Retinal pigment epithelial cell (primary cell): ENCODE results near the gene NIT1.

Experiments
- DNase-seq: peaks from one replicate; pipeline ENCODE4 v3.0.0-alpha.2; 2010; ENCODE audit warnings: low read depth
- H3K4me3 ChIP-seq: 2 replicates; pipeline ENCODE4 v1.5.1; 2011; ENCODE audit warnings: mild to moderate bottlenecking, low read length, control low read depth, moderate library complexity
- TF ChIP-seq, protein P1 (sequence below): conservative IDR thresholded peaks from 2 replicates; pipeline ENCODE4 v1.5.1; 2011; ENCODE audit warnings: low read depth, low read length, control low read depth, inconsistent platforms

NIT1 gene

GRCh38 chr1:161165742-161166668, 48.1 kb downstream of the NIT1 start, which contains the start of gene PPOX:
Gene PPOX (plus strand): TSS chr1:161166426. CDS start chr1:161166848, 422 bp downstream.
- peak; percentile 96 for DNase-seq
- TF ChIP-seq, protein P1, sequence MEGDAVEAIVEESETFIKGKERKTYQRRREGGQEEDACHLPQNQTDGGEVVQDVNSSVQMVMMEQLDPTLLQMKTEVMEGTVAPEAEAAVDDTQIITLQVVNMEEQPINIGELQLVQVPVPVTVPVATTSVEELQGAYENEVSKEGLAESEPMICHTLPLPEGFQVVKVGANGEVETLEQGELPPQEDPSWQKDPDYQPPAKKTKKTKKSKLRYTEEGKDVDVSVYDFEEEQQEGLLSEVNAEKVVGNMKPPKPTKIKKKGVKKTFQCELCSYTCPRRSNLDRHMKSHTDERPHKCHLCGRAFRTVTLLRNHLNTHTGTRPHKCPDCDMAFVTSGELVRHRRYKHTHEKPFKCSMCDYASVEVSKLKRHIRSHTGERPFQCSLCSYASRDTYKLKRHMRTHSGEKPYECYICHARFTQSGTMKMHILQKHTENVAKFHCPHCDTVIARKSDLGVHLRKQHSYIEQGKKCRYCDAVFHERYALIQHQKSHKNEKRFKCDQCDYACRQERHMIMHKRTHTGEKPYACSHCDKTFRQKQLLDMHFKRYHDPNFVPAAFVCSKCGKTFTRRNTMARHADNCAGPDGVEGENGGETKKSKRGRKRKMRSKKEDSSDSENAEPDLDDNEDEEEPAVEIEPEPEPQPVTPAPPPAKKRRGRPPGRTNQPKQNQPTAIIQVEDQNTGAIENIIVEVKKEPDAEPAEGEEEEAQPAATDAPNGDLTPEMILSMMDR: peak; percentile 67
- H3K4me3 ChIP-seq: peak within 1 kb of the TSS; percentile 81

DNA sequence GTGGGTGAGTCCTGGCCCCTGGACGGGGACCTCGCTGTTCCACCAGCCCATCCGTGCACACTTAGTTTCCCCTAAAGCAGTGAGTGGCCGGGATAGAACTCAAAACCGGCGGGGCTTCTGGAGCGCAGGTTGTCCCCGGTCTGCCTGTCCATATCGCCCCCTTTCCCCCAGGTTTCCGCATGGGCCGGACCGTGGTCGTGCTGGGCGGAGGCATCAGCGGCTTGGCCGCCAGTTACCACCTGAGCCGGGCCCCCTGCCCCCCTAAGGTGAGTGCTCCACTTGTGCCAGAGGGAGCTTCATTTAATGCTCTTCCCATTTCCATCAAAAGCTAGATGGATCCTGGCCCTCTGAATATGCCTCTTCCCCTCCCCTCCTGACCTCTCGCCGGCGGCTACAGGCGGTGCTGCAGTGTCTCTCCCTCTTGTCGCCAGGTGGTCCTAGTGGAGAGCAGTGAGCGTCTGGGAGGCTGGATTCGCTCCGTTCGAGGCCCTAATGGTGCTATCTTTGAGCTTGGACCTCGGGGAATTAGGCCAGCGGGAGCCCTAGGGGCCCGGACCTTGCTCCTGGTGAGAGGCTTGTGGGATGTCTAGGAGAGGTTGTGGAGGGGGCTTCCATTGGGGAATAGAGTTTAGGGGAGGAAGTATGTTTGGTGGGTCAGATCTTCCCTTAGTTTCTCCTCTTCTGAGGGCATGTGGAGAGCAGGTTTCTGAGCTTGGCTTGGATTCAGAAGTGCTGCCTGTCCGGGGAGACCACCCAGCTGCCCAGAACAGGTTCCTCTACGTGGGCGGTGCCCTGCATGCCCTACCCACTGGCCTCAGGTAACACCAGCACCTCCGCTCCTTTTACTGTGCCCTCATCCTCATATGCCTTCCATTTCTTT, 49.0 kb downstream of the NIT1 start:
- H3K4me3 ChIP-seq: peak overlapping the region; percentile 81
- TF ChIP-seq, protein P1: no peak
- DNase-seq: no peak

GRCh38 chr1:161168906-161169305, 51.0 kb downstream of the NIT1 start:
- TF ChIP-seq, protein P1: no peak
- no peak for DNase-seq
- H3K4me3 ChIP-seq: no peak overlapping the region
